ENCODE results near the gene PSMD4. TPM values are rescaled to one million over a fixed set of nuclear protein-coding genes. Genes with fewer than 3 reads are reported as not detected.

Gene PSMD4
- total and polyA plus RNA-seq, 2 donors (not counting 1 experiment from before 2014, with no cell fraction given) = 136 to 142 TPM

Small RNA genes within 50 kb of the gene (small RNA-seq; reads per million reads assigned to genes)
- not detected for gene RN7SL444P (ENCODE audit: insufficient read length, low read depth, low replicate concordance)

Other genes with a start within 250 kb of the PSMD4 start
- 16.1 and 16.5 TPM in 2 replicates for gene MINDY1, start 247.8 kb upstream of the PSMD4 start, total RNA-seq
- 4.8 and 7.6 TPM in 2 replicates for gene MINDY1, start 247.8 kb upstream of the PSMD4 start, polyA plus RNA-seq
- gene PRUNE1, start 246.3 kb upstream of the PSMD4 start, total RNA-seq = 20.8 and 21.3 TPM in 2 replicates
- gene PRUNE1, start 246.3 kb upstream of the PSMD4 start, polyA plus RNA-seq = 13.3 and 15.9 TPM in 2 replicates
- gene BNIPL, start 218.1 kb upstream of the PSMD4 start, total RNA-seq = 1.8 and 2.5 TPM in 2 replicates
- 0.81 and 2.8 TPM in 2 replicates for gene BNIPL, start 218.1 kb upstream of the PSMD4 start, polyA plus RNA-seq
- gene C1orf56, start 207.0 kb upstream of the PSMD4 start, total RNA-seq = 4.5 and 7.6 TPM in 2 replicates
- gene C1orf56, start 207.0 kb upstream of the PSMD4 start, polyA plus RNA-seq = 2.4 and 2.5 TPM in 2 replicates
- gene CDC42SE1, start 195.1 kb upstream of the PSMD4 start, total RNA-seq = 230 and 238 TPM in 2 replicates
- gene CDC42SE1, start 195.1 kb upstream of the PSMD4 start, polyA plus RNA-seq = 366 and 419 TPM in 2 replicates
- 1.1 and 1.5 TPM in 2 replicates for gene MLLT11, start 194.3 kb upstream of the PSMD4 start, total RNA-seq
- gene MLLT11, start 194.3 kb upstream of the PSMD4 start, polyA plus RNA-seq = 2.4 and 2.7 TPM in 2 replicates
- 22.4 and 22.9 TPM in 2 replicates for gene GABPB2, start 184.0 kb upstream of the PSMD4 start, total RNA-seq
- 15.1 and 22.3 TPM in 2 replicates for gene GABPB2, start 184.0 kb upstream of the PSMD4 start, polyA plus RNA-seq
- 0.86 and 1.5 TPM in 2 replicates for gene SEMA6C, start 108.1 kb upstream of the PSMD4 start, total RNA-seq
- gene SEMA6C, start 108.1 kb upstream of the PSMD4 start, polyA plus RNA-seq = 0.81 and 1.3 TPM in 2 replicates
- 14.9 and 17.6 TPM in 2 replicates for gene TNFAIP8L2, start 98.1 kb upstream of the PSMD4 start, total RNA-seq
- 5.5 and 9.1 TPM in 2 replicates for gene TNFAIP8L2, start 98.1 kb upstream of the PSMD4 start, polyA plus RNA-seq
- 5.8 TPM in 2 replicates for gene LYSMD1, start 88.8 kb upstream of the PSMD4 start, total RNA-seq
- 0.68 and 1.4 TPM in 2 replicates for gene LYSMD1, start 88.8 kb upstream of the PSMD4 start, polyA plus RNA-seq
- 53.6 and 57.6 TPM in 2 replicates for gene SCNM1, start 88.6 kb upstream of the PSMD4 start, total RNA-seq
- 38.2 and 46.5 TPM in 2 replicates for gene SCNM1, start 88.6 kb upstream of the PSMD4 start, polyA plus RNA-seq
- 3.5 and 5.1 TPM in 2 replicates for gene TMOD4, start 78.8 kb upstream of the PSMD4 start, total RNA-seq
- gene TMOD4, start 78.8 kb upstream of the PSMD4 start, polyA plus RNA-seq = 1.7 and 2.3 TPM in 2 replicates
- 48.7 and 71.3 TPM in 2 replicates for gene VPS72, start 64.5 kb upstream of the PSMD4 start, total RNA-seq
- 30.3 and 42.1 TPM in 2 replicates for gene VPS72, start 64.5 kb upstream of the PSMD4 start, polyA plus RNA-seq
- gene PIP5K1A, start 56.2 kb upstream of the PSMD4 start, total RNA-seq = 76.1 and 78.4 TPM in 2 replicates
- gene PIP5K1A, start 56.2 kb upstream of the PSMD4 start, polyA plus RNA-seq = 57.4 and 59.4 TPM in 2 replicates
- 49.6 and 54.0 TPM in 2 replicates for gene ZNF687, start 27.6 kb downstream of the PSMD4 start, total RNA-seq
- 29.1 and 37.0 TPM in 2 replicates for gene ZNF687, start 27.6 kb downstream of the PSMD4 start, polyA plus RNA-seq
- 110 TPM in 2 replicates for gene PI4KB, start 72.7 kb downstream of the PSMD4 start, total RNA-seq
- 138 and 139 TPM in 2 replicates for gene PI4KB, start 72.7 kb downstream of the PSMD4 start, polyA plus RNA-seq
- 207 and 208 TPM in 2 replicates for gene RFX5, start 92.5 kb downstream of the PSMD4 start, total RNA-seq
- 181 and 216 TPM in 2 replicates for gene RFX5, start 92.5 kb downstream of the PSMD4 start, polyA plus RNA-seq
- gene SELENBP1, start 118.0 kb downstream of the PSMD4 start, total RNA-seq = 0.22 and 0.37 TPM in 2 replicates
- gene SELENBP1, start 118.0 kb downstream of the PSMD4 start, polyA plus RNA-seq = not detected in 2 replicates
- 201 and 203 TPM in 2 replicates for gene PSMB4, start 144.8 kb downstream of the PSMD4 start, total RNA-seq
- 334 and 393 TPM in 2 replicates for gene PSMB4, start 144.8 kb downstream of the PSMD4 start, polyA plus RNA-seq
- 188 and 194 TPM in 2 replicates for gene POGZ, start 204.8 kb downstream of the PSMD4 start, total RNA-seq
- 48.5 and 50.2 TPM in 2 replicates for gene POGZ, start 204.8 kb downstream of the PSMD4 start, polyA plus RNA-seq

Data from B cell (primary cell).